Measurements from ENCODE around the gene WASF2. TPM values are rescaled to one million over a fixed set of nuclear protein-coding genes. Genes with fewer than 3 reads are reported as not detected.

The WASF2 gene
- total and polyA plus RNA-seq, 12 donors, result 17.4 to 159 (median 60.9) TPM

DNA sequence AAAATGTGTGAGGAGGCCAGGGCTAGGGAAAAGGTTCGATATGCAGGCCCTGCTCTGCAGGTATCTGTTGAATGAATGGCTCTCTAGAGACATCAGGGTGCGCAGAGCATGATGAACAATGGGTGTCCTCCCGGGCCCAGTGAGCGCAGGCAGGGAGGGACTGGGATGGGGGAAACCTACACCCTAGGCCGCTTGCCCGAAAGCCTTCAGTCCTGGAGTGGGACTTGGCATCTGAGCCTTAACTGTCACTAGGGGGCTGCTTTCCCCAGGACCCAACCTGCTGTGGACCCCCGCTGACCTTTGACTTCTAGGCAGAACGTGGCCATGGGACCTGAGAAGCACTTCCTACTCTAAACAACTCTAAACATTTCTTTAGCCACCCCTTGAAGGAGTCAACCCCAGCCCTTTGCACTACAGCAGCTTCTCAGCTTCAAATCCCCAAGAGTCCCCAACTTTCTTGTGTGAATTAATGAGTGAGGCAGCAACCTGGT, 122.8 kb downstream of the WASF2 start:
- 23 to 43% (median 37%) methylated on average over 4 to 8 of the region's 8 CpGs for WGBS, 4 donors
- intact Hi-C loops (cut with DNase I), result no loop called here
- Histone ChIP-seq H3K27ac (peak overlapping the region in 4 of 5 donors; percentile 87 to 95 (median 92)), H3K9me3 (replicated peaks in 1 of 3) (no peaks in the 10 kb centered on the region), H3K4me3 (peak overlapping the region in 2 of 4 donors; percentile 39 to 90), H3K36me3 (replicated peaks in 1 of 2) (peaks cover 0 to 24% of the 10 kb centered on the region in 2 donors), H3K27me3 (no peaks in the 10 kb centered on the region), H3K4me1 (replicated peaks in 1 of 2) (peaks cover 6 to 23% of the 10 kb centered on the region in 2 donors)
- TF ChIP-seq POLR2A (IDR thresholded peaks at IDR 0.05), result no peak
- TF ChIP-seq, protein P1, sequence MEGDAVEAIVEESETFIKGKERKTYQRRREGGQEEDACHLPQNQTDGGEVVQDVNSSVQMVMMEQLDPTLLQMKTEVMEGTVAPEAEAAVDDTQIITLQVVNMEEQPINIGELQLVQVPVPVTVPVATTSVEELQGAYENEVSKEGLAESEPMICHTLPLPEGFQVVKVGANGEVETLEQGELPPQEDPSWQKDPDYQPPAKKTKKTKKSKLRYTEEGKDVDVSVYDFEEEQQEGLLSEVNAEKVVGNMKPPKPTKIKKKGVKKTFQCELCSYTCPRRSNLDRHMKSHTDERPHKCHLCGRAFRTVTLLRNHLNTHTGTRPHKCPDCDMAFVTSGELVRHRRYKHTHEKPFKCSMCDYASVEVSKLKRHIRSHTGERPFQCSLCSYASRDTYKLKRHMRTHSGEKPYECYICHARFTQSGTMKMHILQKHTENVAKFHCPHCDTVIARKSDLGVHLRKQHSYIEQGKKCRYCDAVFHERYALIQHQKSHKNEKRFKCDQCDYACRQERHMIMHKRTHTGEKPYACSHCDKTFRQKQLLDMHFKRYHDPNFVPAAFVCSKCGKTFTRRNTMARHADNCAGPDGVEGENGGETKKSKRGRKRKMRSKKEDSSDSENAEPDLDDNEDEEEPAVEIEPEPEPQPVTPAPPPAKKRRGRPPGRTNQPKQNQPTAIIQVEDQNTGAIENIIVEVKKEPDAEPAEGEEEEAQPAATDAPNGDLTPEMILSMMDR (IDR thresholded peaks at IDR 0.05), result no peak
- DNase-seq, result no peak

DNA sequence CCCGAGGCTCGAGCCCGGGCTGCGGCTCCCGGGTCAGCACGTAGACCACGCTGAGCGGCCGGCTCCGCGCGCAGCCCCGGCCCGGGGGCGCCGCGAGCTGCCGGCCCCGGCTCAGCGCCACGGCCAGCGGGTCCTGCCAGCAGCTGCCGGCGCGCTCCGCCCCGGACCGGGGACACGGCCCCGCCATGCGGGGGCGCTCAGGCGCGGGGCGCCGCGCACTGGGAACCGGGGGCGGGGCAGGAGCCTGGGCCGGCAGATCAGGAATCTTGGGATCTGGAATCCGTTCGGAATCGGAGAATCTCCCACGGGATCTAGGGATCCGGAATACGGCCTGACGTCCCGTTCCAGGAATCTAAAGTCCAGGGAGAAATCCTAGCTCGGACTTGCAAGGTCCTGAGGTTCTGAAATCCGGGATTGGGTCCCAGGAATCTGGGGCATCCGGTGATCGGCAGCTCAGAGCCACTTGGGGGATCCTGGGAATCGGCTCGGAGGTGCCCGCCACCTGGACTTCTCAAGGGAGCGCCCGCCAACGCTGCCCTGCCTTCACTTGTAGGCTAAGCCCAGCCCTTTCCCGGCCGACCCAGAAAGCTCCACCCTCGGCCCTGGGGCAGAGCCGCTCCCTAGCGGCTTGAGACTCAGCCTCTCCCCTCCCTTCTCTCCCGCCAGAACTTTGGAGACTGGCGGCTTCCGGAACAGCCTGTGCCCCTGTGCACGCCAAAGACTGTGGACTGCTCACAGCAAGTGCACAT, 123.4 kb downstream of the WASF2 start, which contains the start of gene MAP3K6:
TSS of gene MAP3K6 (minus strand) at position 551 of the 749 bp plus-strand sequence. CDS start at position 187, 364 bp downstream.
- peaks cover 6 to 23% of the 10 kb centered on the region in 2 donors for H3K4me1 ChIP-seq (replicated peaks in 1 of 2)
- peaks cover 0 to 30% of the 10 kb centered on the region in 2 donors for H3K36me3 ChIP-seq (replicated peaks in 1 of 2)
- peak; percentile 76 to 93 (median 89) for DNase-seq
- TF ChIP-seq, protein P1 (IDR thresholded peaks at IDR 0.05), result peak in 3 of 6 experiments; percentile 24 to 30 (median 24)
- TF ChIP-seq POLR2A (IDR thresholded peaks at IDR 0.05), result peak; percentile 59 to 72
- H3K27ac ChIP-seq, result peak within 1 kb of the TSS; percentile 83 to 95 (median 90)
- WGBS, 4 donors, result 0 to 1% (median 0%) methylated on average over 9 to 67 of the region's 67 CpGs
- H3K27me3 ChIP-seq, result no peaks in the 10 kb centered on the region
- peak within 1 kb of the TSS; percentile 25 to 90 (median 40) for H3K4me3 ChIP-seq
- intact Hi-C loops (cut with DNase I), result no loop called here
- no peaks in the 10 kb centered on the region for H3K9me3 ChIP-seq (replicated peaks in 1 of 3)

DNA sequence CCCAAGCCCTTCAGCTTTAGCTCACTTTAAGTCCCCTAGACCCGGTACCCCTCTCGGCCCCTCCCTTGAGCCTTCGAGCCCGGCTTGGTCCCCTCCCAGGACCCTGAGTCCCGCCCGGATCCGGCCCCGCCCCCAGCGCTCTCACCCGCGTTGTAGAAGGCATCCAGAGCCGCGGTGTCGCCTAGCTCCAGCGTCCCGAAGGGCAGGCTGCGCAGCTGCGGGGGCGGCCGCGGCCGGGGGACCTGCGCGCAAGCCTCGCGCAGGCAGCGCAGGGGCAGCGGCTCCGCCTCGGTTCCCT, 123.9 kb downstream of the WASF2 start:
- DNase-seq, result peak; percentile 82 to 91 (median 85)
- Histone ChIP-seq H3K36me3 (replicated peaks in 1 of 2) (peaks cover 0 to 35% of the 10 kb centered on the region in 2 donors), H3K27ac (peak overlapping the region; percentile 82 to 95 (median 90)), H3K9me3 (replicated peaks in 1 of 3) (no peaks in the 10 kb centered on the region), H3K4me3 (peak overlapping the region; percentile 25 to 90 (median 36)), H3K4me1 (replicated peaks in 1 of 2) (peaks cover 6 to 23% of the 10 kb centered on the region in 2 donors), H3K27me3 (no peaks in the 10 kb centered on the region)
- TF ChIP-seq, protein P1 (IDR thresholded peaks at IDR 0.05), result no peak
- peak in 1 of 2 donors; percentile 14 for TF ChIP-seq POLR2A (IDR thresholded peaks at IDR 0.05)
- WGBS, 4 donors, result 0 to 3% (median 0%) methylated on average over 4 to 30 of the region's 30 CpGs
- intact Hi-C loops (cut with DNase I), result no loop called here

DNA sequence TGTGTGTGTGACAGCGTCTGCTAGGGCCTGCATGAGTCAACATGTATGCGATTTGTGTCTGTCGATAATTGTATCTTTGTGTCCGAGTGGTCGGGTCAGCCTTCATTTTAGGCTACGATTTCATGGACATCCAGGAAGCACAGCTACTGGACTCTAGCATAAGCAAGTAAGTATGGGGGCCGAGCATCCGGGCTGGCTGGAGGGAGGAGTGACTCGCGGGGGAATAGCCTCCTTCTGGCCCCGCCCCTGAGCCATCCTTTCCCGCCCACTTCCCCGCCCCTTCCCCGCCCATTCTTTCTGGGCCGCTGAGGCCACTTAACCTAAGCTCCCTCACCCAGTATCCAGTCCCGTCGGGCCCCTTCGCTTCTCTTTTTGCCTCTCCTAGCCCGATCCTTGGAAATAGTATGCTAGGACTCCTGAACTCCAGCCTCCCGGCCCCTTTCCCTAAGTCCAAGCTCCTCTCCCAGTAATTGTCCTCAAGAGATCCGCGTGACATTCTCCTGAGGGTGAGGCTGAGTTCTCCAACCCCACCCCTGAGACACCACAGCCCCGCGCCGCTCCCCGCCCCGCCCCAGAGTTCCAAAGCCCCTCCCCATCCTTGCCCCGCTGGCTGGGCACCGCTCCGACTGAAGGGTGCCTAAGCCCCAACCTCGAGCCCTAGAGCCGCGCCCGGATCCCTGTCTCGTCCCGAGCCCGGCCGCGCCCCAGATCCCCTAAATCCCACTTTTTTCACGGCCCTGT, 124.4 kb downstream of the WASF2 start:
- 2 to 3% (median 3%) methylated on average over 28 to 40 of the region's 40 CpGs for WGBS, 4 donors
- TF ChIP-seq, protein P1 (IDR thresholded peaks at IDR 0.05), result no peak
- TF ChIP-seq POLR2A (IDR thresholded peaks at IDR 0.05), result peak in 1 of 2 donors; percentile 73
- H3K4me1 ChIP-seq (replicated peaks in 1 of 2), result peaks cover 6 to 23% of the 10 kb centered on the region in 2 donors

More for the DNA sequence above, 124.4 kb downstream of the WASF2 start:
- H3K36me3 ChIP-seq (replicated peaks in 1 of 2), result peaks cover 0 to 39% of the 10 kb centered on the region in 2 donors
- H3K9me3 ChIP-seq (replicated peaks in 1 of 3), result no peaks in the 10 kb centered on the region
- intact Hi-C loops (cut with DNase I), result no loop called here
- peak overlapping the region; percentile 82 to 95 (median 90) for H3K27ac ChIP-seq
- H3K27me3 ChIP-seq, result no peaks in the 10 kb centered on the region
- peak overlapping the region; percentile 25 to 90 (median 36) for H3K4me3 ChIP-seq
- DNase-seq, result peak; percentile 88 to 95 (median 90)
